SK-N-MC (cell line): Measurements from ENCODE around the gene ASB15.

Source experiments
- FOXP2 ChIP-seq: optimal IDR thresholded peaks from 2 replicates; pipeline ENCODE3; 2011; ENCODE audit warnings: mild to moderate bottlenecking, moderate library complexity; ENCODE audit not compliant: insufficient read depth; ENCODE audit errors: extremely low read length, control extremely low read depth
- POLR2AphosphoS5 ChIP-seq: IDR thresholded peaks from 2 replicates; pipeline ENCODE4 v1.6.1; 2012; ENCODE audit warnings: mild to moderate bottlenecking, low read depth, low read length, borderline replicate concordance

- peak; percentile 55 for TF ChIP-seq FOXP2
- peak; percentile 84 for TF ChIP-seq POLR2AphosphoS5
Measured at GRCh38 chr7:123557398-123558288, 44.0 kb upstream of the ASB15 start, which contains the start of gene NDUFA5.
